IMR-90 (cell line): ENCODE measurements around the gene HIPK1. TPM values are rescaled to one million over a fixed set of nuclear protein-coding genes. Genes with fewer than 3 reads are reported as not detected.

Experiments
- ATAC-seq: fragments of 200-7000 bp; cut with Tn5 transposase; 2 replicates; pipeline ENCODE4 v1.9.1; 2020; ENCODE audit warnings: low read depth, mild to moderate bottlenecking, moderate library complexity
- BruUV-seq: library from RNA; stranded (reverse); fragments of 400-500 nt; replicated peaks from 2 replicates; lab custom pipeline; 2021; lab: Mats Ljungman, UMichigan
- CTCF ChIA-PET: fragments of 300-600 bp; formaldehyde crosslinking; extraction: SDS; loops from one replicate; lab custom pipeline; 2021; ENCODE audit warnings: antibody characterized with exemption; lab: Yijun Ruan, JAX
- POLR2A ChIA-PET: fragments of 300-600 bp; sonication (Branson Sonifier 250); formaldehyde crosslinking; loops from one replicate; lab custom pipeline; 2022; ENCODE audit warnings: antibody characterized with exemption; ENCODE audit not compliant: unreplicated experiment; lab: Charles Lee
- DNase-seq: peaks from one replicate; pipeline ENCODE4 v3.0.0; 2013
- H2AFZ ChIP-seq: replicated peaks from 2 replicates; pipeline ENCODE3; 2013; ENCODE audit warnings: low read length, mild to moderate bottlenecking; ENCODE audit not compliant: poor library complexity
- H2AK5ac ChIP-seq: 2 replicates; pipeline ENCODE4 v1.6.1; 2013; ENCODE audit warnings: low read depth, low read length, inconsistent platforms
- H2AK9ac ChIP-seq: replicated peaks from 2 replicates; pipeline ENCODE3; 2013; ENCODE audit warnings: mild to moderate bottlenecking, low read depth, low read length, moderate library complexity; ENCODE audit not compliant: poor library complexity
- H2BK120ac ChIP-seq: 2 replicates; pipeline ENCODE4 v1.6.1; 2013; ENCODE audit warnings: low read depth, low read length, inconsistent platforms
- H2BK15ac ChIP-seq: 3 replicates; pipeline ENCODE4 v1.6.1; 2013; ENCODE audit warnings: low read depth, low read length, inconsistent platforms
- H2BK20ac ChIP-seq: 2 replicates; pipeline ENCODE4 v1.6.1; 2013; ENCODE audit warnings: low read depth, mild to moderate bottlenecking, inconsistent platforms, low read length, moderate library complexity
- H2BK5ac ChIP-seq: 2 replicates; pipeline ENCODE4 v1.6.1; 2013; ENCODE audit warnings: mild to moderate bottlenecking, low read depth, low read length, inconsistent platforms; ENCODE audit not compliant: poor library complexity, severe bottlenecking
- H3K14ac ChIP-seq: replicated peaks from 2 replicates; pipeline ENCODE4 v1.6.1; 2013; ENCODE audit warnings: low read depth, low read length, inconsistent platforms
- H3K18ac ChIP-seq: 2 replicates; pipeline ENCODE4 v1.6.1; 2013; ENCODE audit warnings: low read depth, low read length, control low read depth
- H3K23ac ChIP-seq: 2 replicates; pipeline ENCODE4 v1.6.1; 2013; ENCODE audit warnings: low read depth, low read length, inconsistent platforms
- H3K27ac ChIP-seq: 2 replicates; pipeline ENCODE4 v1.5.1; 2013; ENCODE audit warnings: mild to moderate bottlenecking, control low read depth, low read length; ENCODE audit not compliant: insufficient read depth
- H3K27me3 ChIP-seq: 2 replicates; pipeline ENCODE4 v1.6.1; 2013; ENCODE audit warnings: low read length; ENCODE audit not compliant: control insufficient read depth, insufficient read depth
- H3K36me3 ChIP-seq: 2 replicates; pipeline ENCODE4 v1.6.1; 2013; ENCODE audit warnings: low read length, mixed read lengths; ENCODE audit not compliant: control insufficient read depth, insufficient read depth
- H3K4ac ChIP-seq: 2 replicates; pipeline ENCODE4 v1.6.1; 2013; ENCODE audit warnings: low read depth, low read length, inconsistent platforms
- H3K4me1 ChIP-seq: 2 replicates; pipeline ENCODE4 v1.6.1; 2013; ENCODE audit warnings: low read length, mixed read lengths; ENCODE audit not compliant: control insufficient read depth, insufficient read depth
- H3K4me2 ChIP-seq: 2 replicates; pipeline ENCODE4 v1.6.1; 2013; ENCODE audit warnings: low read depth, mild to moderate bottlenecking, control low read depth, low read length, moderate library complexity
- H3K4me3 ChIP-seq: 2 replicates; pipeline ENCODE4 v1.5.1; 2013; ENCODE audit warnings: low read depth, mild to moderate bottlenecking, control low read depth, low read length, moderate library complexity; ENCODE audit not compliant: insufficient read depth
- H3K56ac ChIP-seq: 2 replicates; pipeline ENCODE4 v1.6.1; 2013; ENCODE audit warnings: low read length, inconsistent platforms; ENCODE audit not compliant: insufficient read depth; ENCODE audit errors: extremely low read depth
- H3K79me1 ChIP-seq, 2 experiments: 2 replicates each; pipeline ENCODE4 v1.6.1; 2013; ENCODE audit warnings: low read length in 2 of 2, inconsistent platforms in 1 of 2, low read depth in 1 of 2
- H3K9ac ChIP-seq: 2 replicates; pipeline ENCODE4 v1.6.1; 2013; ENCODE audit warnings: low read depth, low read length, control low read depth
- H3K9me1 ChIP-seq: 2 replicates; pipeline ENCODE4 v1.6.1; 2013; ENCODE audit warnings: low read length, inconsistent platforms; ENCODE audit not compliant: insufficient read depth
- H3K9me3 ChIP-seq: 2 replicates; pipeline ENCODE4 v1.6.1; 2013; ENCODE audit warnings: low read length; ENCODE audit not compliant: control insufficient read depth, insufficient read depth
- H4K20me1 ChIP-seq: 2 replicates; pipeline ENCODE4 v1.6.1; 2013; ENCODE audit warnings: low read length, inconsistent platforms; ENCODE audit not compliant: insufficient read depth
- H4K5ac ChIP-seq: 2 replicates; pipeline ENCODE4 v1.6.1; 2013; ENCODE audit warnings: mild to moderate bottlenecking, low read depth, low read length, control low read depth
- H4K8ac ChIP-seq, 2 experiments: 2 replicates each; pipeline ENCODE4 v1.6.1; 2013; ENCODE audit warnings: low read depth in 2 of 2, low read length in 2 of 2, control low read depth in 1 of 2, inconsistent platforms in 1 of 2
- H4K91ac ChIP-seq: 2 replicates; pipeline ENCODE4 v1.6.1; 2013; ENCODE audit warnings: low read depth, low read length, inconsistent platforms; ENCODE audit not compliant: insufficient read depth
- CEBPB ChIP-seq: IDR thresholded peaks from 2 replicates; pipeline ENCODE4 v1.6.1; 2012; ENCODE audit warnings: low read depth, low read length, improper control_type of control experiment
- RAD21 ChIP-seq: IDR thresholded peaks from 2 replicates; pipeline ENCODE4 v1.6.1; 2012; ENCODE audit warnings: low read length, improper control_type of control experiment
- RCOR1 ChIP-seq: IDR thresholded peaks from 2 replicates; pipeline ENCODE4 v1.6.1; 2012; ENCODE audit warnings: mild to moderate bottlenecking, low read length, improper control_type of control experiment; ENCODE audit not compliant: insufficient replicate concordance
- WGBS, 2 experiments: methylation state at CpG; one replicate each; pipeline versions ENCODE4 v1.1.5 to v1.1.7; 2013; ENCODE audit warnings: missing lambda C conversion rate in 2 of 2; ENCODE audit not compliant: insufficient read length in 1 of 2; ENCODE audit errors: extremely low coverage in 2 of 2; 5-methylcytosine and 5-hydroxymethylcytosine counted together
- dilution Hi-C: fragments of 300-500 bp; cut with HindIII; formaldehyde crosslinking; loops from one replicate; pipeline ENCODE4 v1.14.3; 2018; ENCODE audit warnings: low sequenced_read_pairs; ENCODE audit not compliant: unreplicated experiment
- in situ Hi-C: fragments of 300-500 bp; cut with MboI; formaldehyde crosslinking; loops from 3 replicates; pipeline ENCODE4 v1.14.3; 2019; ENCODE audit warnings: low sequenced_read_pairs, inconsistent platforms, mixed read lengths
- intact Hi-C: fragments of 100-400 bp; cut with micrococcal nuclease; formaldehyde crosslinking; loops from 2 replicates; pipeline ENCODE4 v1.10.0; 2022
- polyA plus RNA-seq, 3 experiments: library from polyadenylated mRNA; depleted of rRNA; stranded (reverse); fragments of >200 nt; gene quantifications; 2 replicates each; pipeline ENCODE4 v1.2.3, GENCODE V29; 2012; ENCODE audit warnings: low replicate concordance in 1 of 3
- total RNA-seq: library from RNA; depleted of rRNA; stranded (reverse); fragments of >200 nt; gene quantifications from 2 replicates; pipeline ENCODE4 v1.2.3, GENCODE V29; 2012

The HIPK1 gene
- total and polyA plus RNA-seq, 2 of the 4 experiments (the other 2 are of a cell fraction): 15.3 to 33.9 TPM

DNA sequence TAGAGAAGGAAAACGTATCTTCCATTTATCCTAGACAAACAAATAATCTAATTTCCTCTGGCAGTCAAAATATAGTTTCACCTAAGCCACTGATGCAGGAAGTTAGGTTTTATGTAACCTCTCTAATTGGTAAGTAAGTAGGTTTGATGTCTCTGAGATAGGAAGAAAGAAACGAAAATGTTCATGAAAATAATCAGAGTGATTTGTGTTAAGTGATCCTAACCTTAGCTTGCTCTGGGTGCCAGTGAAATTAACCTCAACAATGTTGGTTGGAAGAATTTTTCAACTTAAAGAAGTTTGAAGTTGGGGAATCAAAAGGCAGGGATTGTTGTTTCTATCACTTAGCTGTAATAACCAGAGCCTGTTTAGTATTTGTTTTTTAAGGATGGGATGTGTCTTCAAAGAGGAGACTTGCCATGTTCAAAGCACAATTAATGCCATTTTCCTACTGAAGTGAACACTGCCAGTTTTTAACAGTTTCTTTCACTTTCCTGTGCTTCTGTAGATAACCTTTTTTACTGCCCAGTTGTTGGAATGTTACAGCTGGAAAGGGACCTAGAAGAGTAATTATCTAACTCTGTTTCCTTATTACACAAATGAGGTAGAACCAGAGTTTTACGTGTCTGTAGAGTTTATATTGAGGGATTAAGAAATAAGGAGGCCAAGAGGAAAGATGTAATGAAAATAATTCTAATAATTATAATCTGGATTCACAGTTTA, 18.4 kb downstream of the HIPK1 start:
- no peak overlapping the region for H3K56ac ChIP-seq
- no peak overlapping the region for H2BK120ac ChIP-seq
- no peak for DNase-seq
- H3K9me1 ChIP-seq: peaks cover 3% of the 10 kb centered on the region; the same call in 1 of the 2 replicates
- H3K14ac ChIP-seq: peak overlapping the region; percentile 24; the same call in 1 of the 2 replicates
- H3K36me3 ChIP-seq: peaks cover 6% of the 10 kb centered on the region; the same call in 1 of the 2 replicates
- H3K27me3 ChIP-seq: no peaks in the 10 kb centered on the region
- TF ChIP-seq CEBPB: no peak
- no peak for TF ChIP-seq RAD21
- TF ChIP-seq RCOR1: no peak
- H3K4ac ChIP-seq: no peak overlapping the region
- dilution Hi-C loops (no loop called here), in situ Hi-C loops (no loop called here), intact Hi-C loops (loop anchor here (5.0 kb wide), 1 partner anchor 110 kb away; no protein-coding TSS in a partner anchor)
- no peak; the same call in 1 of the 2 replicates for ATAC-seq
- H3K27ac ChIP-seq: no peak overlapping the region
- H4K8ac ChIP-seq: no peak overlapping the region
- no peaks in the 10 kb centered on the region for H3K9me3 ChIP-seq
- H2AK9ac ChIP-seq: no peak overlapping the region
- no peak overlapping the region for H2BK15ac ChIP-seq
- peaks cover 29 to 53% of the 10 kb centered on the region in 2 experiments for H3K79me1 ChIP-seq
- H3K4me3 ChIP-seq: no peak overlapping the region
- CTCF ChIA-PET: interaction anchor here (1.2 to 1.5 kb wide), 2 partner anchors 10 to 11 kb away, joined by 3 to 5 read pairs; no protein-coding TSS in a partner anchor
- H3K18ac ChIP-seq: no peak overlapping the region
- peaks cover 14% of the 10 kb centered on the region; the same call in 1 of the 2 replicates for H4K20me1 ChIP-seq
- H2AK5ac ChIP-seq: no peak overlapping the region
- POLR2A ChIA-PET: no interaction called here
- no peak overlapping the region for H2BK20ac ChIP-seq
- no CpG with 5 or more reads among the region's 3 CpGs for WGBS, 2 experiments
- peaks cover 7% of the 10 kb centered on the region for H3K4me1 ChIP-seq
- H2AFZ ChIP-seq: no peak overlapping the region
- H3K23ac ChIP-seq: peak overlapping the region; percentile 37; the same call in 1 of the 2 replicates
- no TSS peak for BruUV-seq
- H3K9ac ChIP-seq: no peak overlapping the region
- H4K91ac ChIP-seq: no peak overlapping the region
- no peak overlapping the region for H2BK5ac ChIP-seq
- H3K4me2 ChIP-seq: no peak overlapping the region
- peak overlapping the region; percentile 11; the same call in 1 of the 2 replicates for H4K5ac ChIP-seq
